Bone marrow (tissue), 2 donors: Measurements from ENCODE around the gene RAB30.

Experiments used
- DNase-seq, 2 donors: peaks; one replicate each; lab custom pipeline; 2025; lab: John Stamatoyannopoulos, UW

Gene RAB30, protein sequence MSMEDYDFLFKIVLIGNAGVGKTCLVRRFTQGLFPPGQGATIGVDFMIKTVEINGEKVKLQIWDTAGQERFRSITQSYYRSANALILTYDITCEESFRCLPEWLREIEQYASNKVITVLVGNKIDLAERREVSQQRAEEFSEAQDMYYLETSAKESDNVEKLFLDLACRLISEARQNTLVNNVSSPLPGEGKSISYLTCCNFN

GRCh38 chr11:83071567-83072349, at the start of gene RAB30:
Gene RAB30 (minus strand): TSS chr11:83071897. CDS start chr11:82997316, 74,581 bp downstream.
- DNase-seq: peak; percentile 86 to 99

GRCh38 chr11:83120327-83120726, 48.6 kb upstream of the RAB30 start:
- DNase-seq: no peak

DNA sequence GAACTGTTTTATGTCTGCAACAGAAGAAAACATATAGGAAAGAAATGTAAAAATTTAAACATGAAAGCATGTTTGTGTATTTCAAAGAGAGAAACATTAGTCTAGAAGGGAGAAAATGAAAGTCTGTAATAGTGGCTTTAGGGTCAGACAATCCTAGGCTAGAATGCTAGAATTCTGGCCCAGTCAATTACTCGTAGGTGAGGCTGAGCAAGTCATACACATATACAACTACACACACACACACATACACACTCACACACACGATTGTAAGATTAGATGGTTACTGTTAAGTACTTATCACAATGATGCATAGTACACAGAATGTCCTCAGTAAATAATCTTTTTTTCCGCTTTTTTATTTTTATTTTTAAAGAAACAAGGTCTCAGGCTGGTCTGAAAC, 47.5 kb upstream of the RAB30 start:
- no peak for DNase-seq

DNA sequence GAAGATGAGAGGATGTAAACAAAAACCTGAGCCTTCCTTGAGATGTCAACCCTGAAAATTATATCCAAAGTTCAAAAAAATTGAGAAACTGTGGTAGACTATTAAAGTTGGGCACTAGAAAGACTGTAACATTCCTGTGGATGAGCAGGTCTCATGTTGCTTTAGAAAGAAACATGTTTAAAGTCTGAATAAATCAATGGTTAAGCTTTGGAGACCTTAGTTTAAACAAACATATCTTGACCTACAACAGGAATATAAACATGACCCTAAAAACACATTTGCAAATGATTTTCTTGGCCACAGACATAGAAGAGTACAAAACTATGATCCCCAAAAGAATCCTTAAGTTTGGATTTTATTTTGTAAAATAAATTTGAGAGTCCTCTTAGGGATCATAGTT, 47.1 kb upstream of the RAB30 start:
- DNase-seq: no peak

- no peak for DNase-seq
Measured at GRCh38 chr11:83116015-83116641, 44.4 kb upstream of the RAB30 start.

DNA sequence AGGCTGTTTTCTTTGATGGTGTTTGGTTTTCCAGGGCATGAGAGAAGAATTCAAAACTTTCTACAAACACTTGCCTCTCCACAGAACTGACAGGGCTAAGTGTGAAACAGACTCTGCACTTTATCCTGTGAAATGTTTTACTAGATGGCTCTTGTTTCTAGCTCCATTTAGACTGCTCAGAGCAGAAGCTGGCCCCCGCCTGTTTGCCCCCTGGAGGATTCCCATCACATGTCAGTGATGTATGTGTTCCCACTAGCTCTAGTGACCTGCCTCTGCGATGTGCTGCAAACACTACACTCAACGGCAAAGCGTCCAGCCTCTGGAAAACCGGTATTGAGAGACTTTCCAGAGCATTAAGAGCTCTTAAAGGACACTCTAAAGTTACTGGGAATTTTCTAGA, 43.9 kb upstream of the RAB30 start:
- no peak for DNase-seq

DNA sequence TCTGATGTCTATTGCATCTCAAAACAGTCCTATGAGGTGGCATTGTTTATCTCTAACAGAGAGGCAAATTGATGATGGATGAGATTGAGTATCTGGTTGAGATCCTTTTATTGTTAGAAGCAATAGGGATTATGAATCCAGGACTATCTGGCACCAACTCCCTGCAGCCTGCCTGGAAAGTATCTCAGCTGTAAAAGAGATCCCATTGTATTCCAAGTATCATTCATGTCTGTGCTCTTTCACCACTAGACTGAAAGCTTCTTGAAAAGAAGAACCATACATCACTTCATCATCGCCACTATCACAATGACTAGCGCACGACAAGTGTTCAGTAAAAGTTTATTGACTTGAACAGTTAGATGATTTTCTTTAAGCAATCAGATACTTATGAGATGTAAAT, 43.3 kb upstream of the RAB30 start:
- no peak for DNase-seq

- DNase-seq: no peak
Measured at GRCh38 chr11:83112886-83113285, 41.2 kb upstream of the RAB30 start.

- DNase-seq: no peak
Measured at GRCh38 chr11:83105168-83105567, 33.5 kb upstream of the RAB30 start.

GRCh38 chr11:83102834-83103233, 31.1 kb upstream of the RAB30 start:
- DNase-seq: no peak

GRCh38 chr11:83097429-83098075, 25.9 kb upstream of the RAB30 start:
- DNase-seq: no peak

- DNase-seq: no peak
Measured at GRCh38 chr11:83093634-83094033, 21.9 kb upstream of the RAB30 start.

- no peak for DNase-seq
Measured at GRCh38 chr11:83092488-83093384, 21.0 kb upstream of the RAB30 start.

GRCh38 chr11:83088965-83089364, 17.3 kb upstream of the RAB30 start:
- no peak for DNase-seq

GRCh38 chr11:83087035-83087434, 15.3 kb upstream of the RAB30 start:
- no peak for DNase-seq

- DNase-seq: no peak
Measured at GRCh38 chr11:83079820-83080219, 8.1 kb upstream of the RAB30 start.

- no peak for DNase-seq
Measured at GRCh38 chr11:83078269-83078668, 6.6 kb upstream of the RAB30 start.

DNA sequence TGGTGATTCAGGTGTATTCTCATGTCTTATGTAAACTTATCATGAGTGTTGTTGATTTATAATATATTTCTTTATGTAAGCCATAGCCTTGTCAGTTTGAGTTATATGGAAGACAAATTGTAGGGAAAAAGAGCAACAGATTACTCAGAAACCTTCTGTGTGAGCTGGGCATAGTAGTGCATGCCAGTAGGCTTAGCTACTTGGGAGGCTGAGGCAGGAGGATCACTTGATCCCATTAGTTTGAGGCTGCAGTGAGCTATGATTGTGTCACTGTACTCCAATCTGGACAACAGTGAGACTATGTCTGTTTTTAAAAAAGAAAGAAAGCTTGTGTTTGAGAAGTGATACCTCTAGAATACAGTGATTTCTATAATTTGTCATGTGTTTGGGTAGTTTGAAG, 2.2 kb upstream of the RAB30 start:
- DNase-seq: no peak

DNA sequence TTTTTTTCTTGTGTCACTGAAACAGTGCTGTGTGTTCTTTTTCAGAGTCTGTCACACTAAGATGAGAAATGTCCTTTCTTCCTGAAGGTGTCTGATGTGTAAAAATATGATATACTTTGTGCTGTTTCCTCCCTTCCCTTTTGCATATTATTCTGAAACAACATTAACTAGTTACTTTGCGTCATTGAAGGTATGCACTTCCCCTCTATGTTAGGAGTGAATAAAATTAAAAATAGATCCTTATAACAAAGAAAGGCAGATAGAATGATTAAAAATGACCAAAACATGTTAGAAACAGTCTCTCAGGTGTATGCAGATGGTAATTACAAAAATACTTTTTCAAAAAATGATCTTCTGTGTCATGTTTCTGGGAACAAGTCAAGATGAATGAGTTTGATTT, 1.6 kb upstream of the RAB30 start:
- no peak for DNase-seq

DNA sequence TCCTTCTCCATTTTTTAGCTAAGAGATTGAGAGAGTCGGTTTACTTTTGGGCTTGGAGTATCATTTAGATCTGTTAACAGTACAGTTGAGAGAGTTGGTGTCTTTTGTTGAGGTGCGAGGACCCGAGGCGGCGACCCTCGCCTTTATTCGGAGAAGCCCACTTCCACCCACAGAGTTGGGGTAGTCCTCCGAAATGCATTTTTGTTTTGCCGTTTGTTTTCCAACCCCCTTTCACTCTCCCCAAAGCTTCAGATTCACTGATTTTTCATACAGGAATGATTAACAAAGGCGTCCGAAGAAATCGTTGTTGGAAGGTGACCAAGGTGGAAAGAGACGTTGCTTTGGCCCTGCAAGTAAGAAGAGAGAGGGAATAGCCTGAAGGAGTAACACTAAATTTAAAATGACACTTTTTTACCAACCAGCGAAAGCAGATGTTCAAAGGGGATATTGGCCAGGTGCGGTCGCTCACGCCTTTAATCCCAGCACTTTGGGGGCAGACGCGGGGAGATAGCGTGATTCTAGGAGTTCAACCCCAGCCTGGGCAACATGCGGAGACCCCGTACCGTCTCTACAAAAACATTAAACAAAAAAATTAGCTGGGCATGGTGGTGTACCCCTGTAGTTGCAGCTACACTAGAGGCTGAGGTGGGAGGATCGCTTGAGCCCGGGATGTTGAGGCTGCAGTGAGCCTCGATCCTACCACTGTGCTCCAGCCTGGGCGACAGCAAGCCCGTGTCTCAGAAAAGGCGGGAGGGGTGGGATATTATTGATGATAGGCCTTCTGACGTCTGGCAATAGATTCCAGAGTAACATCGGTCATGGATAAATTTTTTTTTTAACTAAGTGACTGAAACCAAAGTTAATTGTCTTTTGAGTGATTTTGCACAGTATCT, 899 bp upstream of the RAB30 start:
- no peak for DNase-seq
